Smooth muscle cell (in vitro differentiated cells): Measurements from ENCODE around the gene TRABD2B. TPM values are rescaled to one million over a fixed set of nuclear protein-coding genes. Genes with fewer than 3 reads are reported as not detected.

Source experiments
- DNase-seq: peaks from one replicate; lab custom pipeline; 2025; ENCODE audit not compliant: unreplicated experiment; lab: John Stamatoyannopoulos, UW
- H2AFZ ChIP-seq: fragments of 200-600 bp; sonication (generic); 2 replicates; pipeline ENCODE4 v1.6.0; 2016; ENCODE audit warnings: antibody characterized with exemption, low read depth, mild to moderate bottlenecking
- H3F3A ChIP-seq: fragments of 200-600 bp; sonication (generic); 2 replicates; pipeline ENCODE4 v1.6.0; 2017; ENCODE audit warnings: antibody characterized with exemption, low read depth
- H3K27ac ChIP-seq: fragments of 200-600 bp; sonication (generic); 2 replicates; pipeline ENCODE4 v1.5.1; 2016; ENCODE audit warnings: low read depth, mild to moderate bottlenecking
- H3K27me3 ChIP-seq: fragments of 200-600 bp; sonication (generic); 2 replicates; pipeline ENCODE4 v1.6.1; 2016; ENCODE audit warnings: low read depth, mild to moderate bottlenecking
- H3K36me3 ChIP-seq: fragments of 200-600 bp; sonication (generic); 2 replicates; pipeline ENCODE4 v1.5.1; 2016; ENCODE audit warnings: low read depth
- H3K4me1 ChIP-seq: fragments of 200-600 bp; sonication (generic); 2 replicates; pipeline ENCODE4 v1.5.1; 2016; ENCODE audit warnings: low read depth
- H3K4me2 ChIP-seq: fragments of 200-600 bp; sonication (generic); 2 replicates; pipeline ENCODE4 v1.6.0; 2016; ENCODE audit warnings: mild to moderate bottlenecking
- H3K4me3 ChIP-seq: fragments of 200-600 bp; sonication (generic); 2 replicates; pipeline ENCODE4 v1.5.1; 2016; ENCODE audit warnings: mild to moderate bottlenecking
- H3K79me2 ChIP-seq: fragments of 200-600 bp; sonication (generic); 2 replicates; pipeline ENCODE4 v1.6.0; 2016; ENCODE audit warnings: low read depth, mild to moderate bottlenecking
- H3K9ac ChIP-seq: fragments of 200-600 bp; sonication (generic); 2 replicates; pipeline ENCODE4 v1.6.0; 2016; ENCODE audit warnings: low read depth
- H3K9me3 ChIP-seq: fragments of 200-600 bp; sonication (generic); replicated peaks from 2 replicates; pipeline ENCODE4 v1.5.1; 2016; ENCODE audit warnings: low read depth
- H4K20me1 ChIP-seq: fragments of 200-600 bp; sonication (generic); 2 replicates; pipeline ENCODE4 v1.6.0; 2016; ENCODE audit warnings: low read depth
- CTCF ChIP-seq: fragments of 200-600 bp; sonication (generic); IDR thresholded peaks from 2 replicates; pipeline ENCODE4 v1.5.1; 2017; ENCODE audit warnings: borderline replicate concordance, mild to moderate bottlenecking, antibody characterized with exemption; ENCODE audit not compliant: insufficient read depth, poor library complexity, severe bottlenecking
- WGBS: methylation state at CpG from one replicate; pipeline ENCODE4 v1.1.7; 2016; ENCODE audit warnings: low lambda C conversion rate; 5-methylcytosine and 5-hydroxymethylcytosine counted together
- polyA plus RNA-seq: library from polyadenylated mRNA; unstranded; fragments of >200 nt; fragmentation: Nextera tagmentation; extraction: Ambion mirVana; gene quantifications from 2 replicates; pipeline ENCODE4 v1.2.1, GENCODE V29; 2016
- total RNA-seq: library from RNA; depleted of rRNA; stranded (reverse); fragments of >200 nt; gene quantifications from 2 replicates; pipeline ENCODE4 v1.2.3, GENCODE V29; 2014

TRABD2B gene
- total and polyA plus RNA-seq, 2 experiments from 2014 or later = 0.94 to 4.9 TPM

GRCh38 chr1:47781171-47781959 lies 215.8 kb downstream of the TRABD2B start:
- Histone ChIP-seq H3K4me1 (peaks cover 6% of the 10 kb centered on the region), H3K27me3 (no peaks in the 10 kb centered on the region), H3K9me3 (no peaks in the 10 kb centered on the region), H3K9ac (no peak overlapping the region), H2AFZ (no peak overlapping the region), H3K36me3 (no peaks in the 10 kb centered on the region), H3K4me2 (no peak overlapping the region), H3K27ac (no peak overlapping the region), H4K20me1 (peaks cover 4% of the 10 kb centered on the region), H3F3A (no peaks in the 10 kb centered on the region), H3K4me3 (no peak overlapping the region), H3K79me2 (no peaks in the 10 kb centered on the region)
- no peak for TF ChIP-seq CTCF
- no peak for DNase-seq
- WGBS = 96% methylated on average over 22 of the region's 22 CpGs

GRCh38 chr1:47780469-47780995 lies 216.7 kb downstream of the TRABD2B start:
- Histone ChIP-seq H4K20me1 (peaks cover 4% of the 10 kb centered on the region), H3F3A (no peaks in the 10 kb centered on the region), H3K9ac (no peak overlapping the region), H3K27me3 (no peaks in the 10 kb centered on the region), H3K9me3 (no peaks in the 10 kb centered on the region), H2AFZ (no peak overlapping the region), H3K4me2 (no peak overlapping the region), H3K27ac (no peak overlapping the region), H3K4me3 (no peak overlapping the region), H3K4me1 (peaks cover 7% of the 10 kb centered on the region), H3K79me2 (no peaks in the 10 kb centered on the region), H3K36me3 (no peaks in the 10 kb centered on the region)
- WGBS = 92% methylated on average over 8 of the region's 8 CpGs
- DNase-seq = no peak
- no peak for TF ChIP-seq CTCF

GRCh38 chr1:47779613-47780012 lies 217.6 kb downstream of the TRABD2B start:
- no peaks in the 10 kb centered on the region for H3K9me3 ChIP-seq
- H3K9ac ChIP-seq = no peak overlapping the region
- peaks cover 7% of the 10 kb centered on the region for H3K4me1 ChIP-seq
- no peak overlapping the region for H2AFZ ChIP-seq
- TF ChIP-seq CTCF = no peak
- no peaks in the 10 kb centered on the region for H3K36me3 ChIP-seq
- H3F3A ChIP-seq = no peaks in the 10 kb centered on the region
- no peaks in the 10 kb centered on the region for H3K27me3 ChIP-seq
- no peak overlapping the region for H3K4me3 ChIP-seq
- peaks cover 4% of the 10 kb centered on the region for H4K20me1 ChIP-seq
- 91% methylated on average over 3 of the region's 3 CpGs for WGBS
- no peak for DNase-seq
- no peak overlapping the region for H3K27ac ChIP-seq
- no peak overlapping the region for H3K4me2 ChIP-seq
- no peaks in the 10 kb centered on the region for H3K79me2 ChIP-seq

GRCh38 chr1:47778280-47778679 lies 218.9 kb downstream of the TRABD2B start:
- no peak overlapping the region for H3K4me2 ChIP-seq
- H3K9me3 ChIP-seq = no peaks in the 10 kb centered on the region
- no peaks in the 10 kb centered on the region for H3K36me3 ChIP-seq
- no peak overlapping the region for H3K9ac ChIP-seq
- WGBS = 96% methylated on average over 6 of the region's 6 CpGs
- H3K79me2 ChIP-seq = no peaks in the 10 kb centered on the region
- no peak overlapping the region for H3K27ac ChIP-seq
- no peaks in the 10 kb centered on the region for H3K27me3 ChIP-seq
- no peak overlapping the region for H2AFZ ChIP-seq
- H3F3A ChIP-seq = no peaks in the 10 kb centered on the region
- peaks cover 7% of the 10 kb centered on the region for H3K4me1 ChIP-seq
- H3K4me3 ChIP-seq = no peak overlapping the region
- DNase-seq = no peak
- TF ChIP-seq CTCF = no peak
- H4K20me1 ChIP-seq = no peaks in the 10 kb centered on the region
